ENCODE measurements around the gene SIRPG.

The SIRPG gene

GRCh38 chr20:1673424-1673823 is 15.8 kb upstream of the SIRPG start:
- peak overlapping the region in 1 of 2 donors; percentile 23 for H3K27ac ChIP-seq (ENCODE audit: low read depth in 2 of 2, low read length in 2 of 2)
- H3K4me3 ChIP-seq (ENCODE audit: low read length in 2 of 2), result no peak overlapping the region
- H3K9me3 ChIP-seq (ENCODE audit: control insufficient read depth in 2 of 2, low read length in 2 of 2), result no peaks in the 10 kb centered on the region
- H3K4me1 ChIP-seq (ENCODE audit: control insufficient read depth in 2 of 2, insufficient read depth in 2 of 2, low read length in 2 of 2), result no peaks in the 10 kb centered on the region
- H3K27me3 ChIP-seq (ENCODE audit: control insufficient read depth in 2 of 2, insufficient read depth in 2 of 2, low read length in 2 of 2), result peaks cover 0 to 3% of the 10 kb centered on the region in 2 donors
- H3K36me3 ChIP-seq (ENCODE audit: control insufficient read depth in 2 of 2, insufficient read depth in 2 of 2, low read length in 2 of 2), result no peaks in the 10 kb centered on the region
- H3K9ac ChIP-seq (ENCODE audit: low read depth in 1 of 2, low read length in 2 of 2), result no peak overlapping the region

- Histone ChIP-seq H3K9ac (ENCODE audit: low read depth in 1 of 2, low read length in 2 of 2) (no peak overlapping the region), H3K27ac (ENCODE audit: low read depth in 2 of 2, low read length in 2 of 2) (peak overlapping the region in 1 of 2 donors; percentile 23), H3K9me3 (ENCODE audit: control insufficient read depth in 2 of 2, low read length in 2 of 2) (no peaks in the 10 kb centered on the region), H3K4me3 (ENCODE audit: low read length in 2 of 2) (no peak overlapping the region), H3K4me1 (ENCODE audit: control insufficient read depth in 2 of 2, insufficient read depth in 2 of 2, low read length in 2 of 2) (no peaks in the 10 kb centered on the region), H3K36me3 (ENCODE audit: control insufficient read depth in 2 of 2, insufficient read depth in 2 of 2, low read length in 2 of 2) (no peaks in the 10 kb centered on the region), H3K27me3 (ENCODE audit: control insufficient read depth in 2 of 2, insufficient read depth in 2 of 2, low read length in 2 of 2) (peaks cover 0 to 3% of the 10 kb centered on the region in 2 donors)
Measured at GRCh38 chr20:1672728-1673127, 15.1 kb upstream of the SIRPG start.

- Histone ChIP-seq H3K9me3 (ENCODE audit: control insufficient read depth in 2 of 2, low read length in 2 of 2) (no peaks in the 10 kb centered on the region), H3K4me3 (ENCODE audit: low read length in 2 of 2) (no peak overlapping the region), H3K4me1 (ENCODE audit: control insufficient read depth in 2 of 2, insufficient read depth in 2 of 2, low read length in 2 of 2) (no peaks in the 10 kb centered on the region), H3K27ac (ENCODE audit: low read depth in 2 of 2, low read length in 2 of 2) (no peak overlapping the region), H3K9ac (ENCODE audit: low read depth in 1 of 2, low read length in 2 of 2) (no peak overlapping the region), H3K27me3 (ENCODE audit: control insufficient read depth in 2 of 2, insufficient read depth in 2 of 2, low read length in 2 of 2) (peaks cover 0 to 3% of the 10 kb centered on the region in 2 donors), H3K36me3 (ENCODE audit: control insufficient read depth in 2 of 2, insufficient read depth in 2 of 2, low read length in 2 of 2) (no peaks in the 10 kb centered on the region)
Measured at GRCh38 chr20:1671891-1672669, 14.5 kb upstream of the SIRPG start.

- Histone ChIP-seq H3K9ac (ENCODE audit: low read depth in 1 of 2, low read length in 2 of 2) (no peak overlapping the region), H3K9me3 (ENCODE audit: control insufficient read depth in 2 of 2, low read length in 2 of 2) (no peaks in the 10 kb centered on the region), H3K36me3 (ENCODE audit: control insufficient read depth in 2 of 2, insufficient read depth in 2 of 2, low read length in 2 of 2) (no peaks in the 10 kb centered on the region), H3K27me3 (ENCODE audit: control insufficient read depth in 2 of 2, insufficient read depth in 2 of 2, low read length in 2 of 2) (peaks cover 0 to 3% of the 10 kb centered on the region in 2 donors), H3K27ac (ENCODE audit: low read depth in 2 of 2, low read length in 2 of 2) (no peak overlapping the region), H3K4me3 (ENCODE audit: low read length in 2 of 2) (no peak overlapping the region), H3K4me1 (ENCODE audit: control insufficient read depth in 2 of 2, insufficient read depth in 2 of 2, low read length in 2 of 2) (no peaks in the 10 kb centered on the region)
Measured at GRCh38 chr20:1669304-1669703, 11.7 kb upstream of the SIRPG start.

GRCh38 chr20:1667502-1668085 is 10.0 kb upstream of the SIRPG start:
- no peak overlapping the region for H3K9ac ChIP-seq (ENCODE audit: low read depth in 1 of 2, low read length in 2 of 2)
- no peak overlapping the region for H3K27ac ChIP-seq (ENCODE audit: low read depth in 2 of 2, low read length in 2 of 2)
- H3K27me3 ChIP-seq (ENCODE audit: control insufficient read depth in 2 of 2, insufficient read depth in 2 of 2, low read length in 2 of 2), result peaks cover 0 to 3% of the 10 kb centered on the region in 2 donors
- no peak overlapping the region for H3K4me3 ChIP-seq (ENCODE audit: low read length in 2 of 2)
- H3K9me3 ChIP-seq (ENCODE audit: control insufficient read depth in 2 of 2, low read length in 2 of 2), result no peaks in the 10 kb centered on the region
- H3K36me3 ChIP-seq (ENCODE audit: control insufficient read depth in 2 of 2, insufficient read depth in 2 of 2, low read length in 2 of 2), result no peaks in the 10 kb centered on the region
- no peaks in the 10 kb centered on the region for H3K4me1 ChIP-seq (ENCODE audit: control insufficient read depth in 2 of 2, insufficient read depth in 2 of 2, low read length in 2 of 2)

- Histone ChIP-seq H3K4me3 (ENCODE audit: low read length in 2 of 2) (no peak overlapping the region), H3K9me3 (ENCODE audit: control insufficient read depth in 2 of 2, low read length in 2 of 2) (no peaks in the 10 kb centered on the region), H3K4me1 (ENCODE audit: control insufficient read depth in 2 of 2, insufficient read depth in 2 of 2, low read length in 2 of 2) (no peaks in the 10 kb centered on the region), H3K27me3 (ENCODE audit: control insufficient read depth in 2 of 2, insufficient read depth in 2 of 2, low read length in 2 of 2) (peaks cover 0 to 3% of the 10 kb centered on the region in 2 donors), H3K36me3 (ENCODE audit: control insufficient read depth in 2 of 2, insufficient read depth in 2 of 2, low read length in 2 of 2) (no peaks in the 10 kb centered on the region), H3K27ac (ENCODE audit: low read depth in 2 of 2, low read length in 2 of 2) (no peak overlapping the region), H3K9ac (ENCODE audit: low read depth in 1 of 2, low read length in 2 of 2) (no peak overlapping the region)
Measured at GRCh38 chr20:1666802-1667201, 9.2 kb upstream of the SIRPG start.

GRCh38 chr20:1665345-1665744 is 7.8 kb upstream of the SIRPG start:
- H3K4me3 ChIP-seq (ENCODE audit: low read length in 2 of 2), result no peak overlapping the region
- peaks cover 0 to 3% of the 10 kb centered on the region in 2 donors for H3K27me3 ChIP-seq (ENCODE audit: control insufficient read depth in 2 of 2, insufficient read depth in 2 of 2, low read length in 2 of 2)
- H3K9ac ChIP-seq (ENCODE audit: low read depth in 1 of 2, low read length in 2 of 2), result no peak overlapping the region
- no peaks in the 10 kb centered on the region for H3K4me1 ChIP-seq (ENCODE audit: control insufficient read depth in 2 of 2, insufficient read depth in 2 of 2, low read length in 2 of 2)
- H3K27ac ChIP-seq (ENCODE audit: low read depth in 2 of 2, low read length in 2 of 2), result peak overlapping the region in 1 of 2 donors; percentile 16
- H3K9me3 ChIP-seq (ENCODE audit: control insufficient read depth in 2 of 2, low read length in 2 of 2), result no peaks in the 10 kb centered on the region
- H3K36me3 ChIP-seq (ENCODE audit: control insufficient read depth in 2 of 2, insufficient read depth in 2 of 2, low read length in 2 of 2), result no peaks in the 10 kb centered on the region

GRCh38 chr20:1664911-1665310 is 7.3 kb upstream of the SIRPG start:
- peak overlapping the region in 1 of 2 donors; percentile 16 for H3K27ac ChIP-seq (ENCODE audit: low read depth in 2 of 2, low read length in 2 of 2)
- H3K27me3 ChIP-seq (ENCODE audit: control insufficient read depth in 2 of 2, insufficient read depth in 2 of 2, low read length in 2 of 2), result peaks cover 0 to 3% of the 10 kb centered on the region in 2 donors
- no peak overlapping the region for H3K4me3 ChIP-seq (ENCODE audit: low read length in 2 of 2)

GRCh38 chr20:1663917-1664316 is 6.3 kb upstream of the SIRPG start:
- Histone ChIP-seq H3K27ac (ENCODE audit: low read depth in 2 of 2, low read length in 2 of 2) (no peak overlapping the region), H3K4me1 (ENCODE audit: control insufficient read depth in 2 of 2, insufficient read depth in 2 of 2, low read length in 2 of 2) (no peaks in the 10 kb centered on the region), H3K4me3 (ENCODE audit: low read length in 2 of 2) (no peak overlapping the region)

More at GRCh38 chr20:1664911-1665310, 7.3 kb upstream of the SIRPG start:
- H3K9ac ChIP-seq (ENCODE audit: low read depth in 1 of 2, low read length in 2 of 2), result no peak overlapping the region
- H3K9me3 ChIP-seq (ENCODE audit: control insufficient read depth in 2 of 2, low read length in 2 of 2), result no peaks in the 10 kb centered on the region
- no peaks in the 10 kb centered on the region for H3K4me1 ChIP-seq (ENCODE audit: control insufficient read depth in 2 of 2, insufficient read depth in 2 of 2, low read length in 2 of 2)
- no peaks in the 10 kb centered on the region for H3K36me3 ChIP-seq (ENCODE audit: control insufficient read depth in 2 of 2, insufficient read depth in 2 of 2, low read length in 2 of 2)

GRCh38 chr20:1661542-1662299 is 4.1 kb upstream of the SIRPG start:
- no peaks in the 10 kb centered on the region for H3K4me1 ChIP-seq (ENCODE audit: control insufficient read depth in 2 of 2, insufficient read depth in 2 of 2, low read length in 2 of 2)
- H3K9me3 ChIP-seq (ENCODE audit: control insufficient read depth in 2 of 2, low read length in 2 of 2), result no peaks in the 10 kb centered on the region
- no peaks in the 10 kb centered on the region for H3K36me3 ChIP-seq (ENCODE audit: control insufficient read depth in 2 of 2, insufficient read depth in 2 of 2, low read length in 2 of 2)
- H3K27me3 ChIP-seq (ENCODE audit: control insufficient read depth in 2 of 2, insufficient read depth in 2 of 2, low read length in 2 of 2), result no peaks in the 10 kb centered on the region
- H3K9ac ChIP-seq (ENCODE audit: low read depth in 1 of 2, low read length in 2 of 2), result no peak overlapping the region
- H3K27ac ChIP-seq (ENCODE audit: low read depth in 2 of 2, low read length in 2 of 2), result no peak overlapping the region
- H3K4me3 ChIP-seq (ENCODE audit: low read length in 2 of 2), result no peak overlapping the region

More at GRCh38 chr20:1663917-1664316, 6.3 kb upstream of the SIRPG start:
- peaks cover 0 to under 1% of the 10 kb centered on the region in 2 donors for H3K27me3 ChIP-seq (ENCODE audit: control insufficient read depth in 2 of 2, insufficient read depth in 2 of 2, low read length in 2 of 2)
- no peak overlapping the region for H3K9ac ChIP-seq (ENCODE audit: low read depth in 1 of 2, low read length in 2 of 2)
- no peaks in the 10 kb centered on the region for H3K9me3 ChIP-seq (ENCODE audit: control insufficient read depth in 2 of 2, low read length in 2 of 2)
- no peaks in the 10 kb centered on the region for H3K36me3 ChIP-seq (ENCODE audit: control insufficient read depth in 2 of 2, insufficient read depth in 2 of 2, low read length in 2 of 2)

Measured in mucosa of rectum (tissue), 2 donors.